Breast epithelium (tissue), 4 donors: ENCODE results near the gene MARK3. TPM values are rescaled to one million over a fixed set of nuclear protein-coding genes. Genes with fewer than 3 reads are reported as not detected.

ENCODE experiments used
- DNase-seq, 2 donors: peaks; one replicate each; pipeline ENCODE4 v3.0.0-alpha.2; 2019; ENCODE audit warnings: low spot score in 2 of 2
- H3K27ac ChIP-seq, 2 donors: fragments of 200-600 bp; sonication (generic) in 1 of 2; one replicate each; pipeline ENCODE4 v1.5.1; 2016 to 2019; ENCODE audit warnings: mild to moderate bottlenecking in 1 of 2
- H3K27me3 ChIP-seq, 2 donors: fragments of 200-600 bp; sonication (generic) in 1 of 2; one replicate each; pipeline versions ENCODE4 v1.5.1 to v1.6.0; 2017 to 2019; ENCODE audit warnings: control low read depth in 1 of 2, mild to moderate bottlenecking in 1 of 2
- H3K36me3 ChIP-seq: fragments of 200-600 bp; one replicate; pipeline ENCODE4 v1.5.1; 2019
- H3K4me1 ChIP-seq, 2 donors: fragments of 200-600 bp; sonication (generic); one replicate each; pipeline ENCODE4 v1.5.1; 2016 to 2019; ENCODE audit warnings: control low read depth in 1 of 2
- H3K4me3 ChIP-seq, 3 donors: fragments of 200-600 bp; sonication (generic); 1 replicate in 2 of 3; 2 replicates in 1 of 3; pipeline ENCODE4 v1.5.1; 2016 to 2019; ENCODE audit warnings: mild to moderate bottlenecking in 3 of 3, moderate library complexity in 2 of 3
- H3K9me3 ChIP-seq, 2 donors: fragments of 200-600 bp; sonication (generic) in 1 of 2; one replicate each; pipeline ENCODE4 v1.5.1; 2016 to 2019; ENCODE audit warnings: control low read depth in 1 of 2
- POLR2A ChIP-seq: fragments of 450-650 bp; IDR thresholded peaks from one replicate; pipeline ENCODE4 v1.6.1; 2016; ENCODE audit warnings: antibody characterized with exemption, mild to moderate bottlenecking, moderate library complexity
- POLR2AphosphoS5 ChIP-seq, 3 donors: sonication (generic); formaldehyde crosslinking; IDR thresholded peaks; one replicate each; pipeline ENCODE4 v1.6.1; 2017; ENCODE audit warnings: antibody characterized with exemption in 3 of 3
- intact Hi-C: fragments of 100-400 bp; cut with DNase I; formaldehyde crosslinking; loops from one replicate; pipeline ENCODE4 v1.15.1; 2023; ENCODE audit warnings: low total_unique reads
- total RNA-seq, 3 donors: library from RNA; depleted of rRNA; stranded (reverse); fragments of >200 nt; gene quantifications; one replicate each; pipeline ENCODE4 v1.1.0, GENCODE V29; 2016
- TF ChIP-seq, protein P1 (sequence below), 3 donors: fragments of 450-650 bp; IDR thresholded peaks; one replicate each; pipeline ENCODE4 v1.5.1; 2016 to 2017; ENCODE audit warnings: antibody characterized with exemption in 3 of 3, mild to moderate bottlenecking in 3 of 3, moderate library complexity in 3 of 3

Gene MARK3
- total RNA-seq, 3 donors from 2014 or later: 70.2 to 107 (median 87.5) TPM

DNA sequence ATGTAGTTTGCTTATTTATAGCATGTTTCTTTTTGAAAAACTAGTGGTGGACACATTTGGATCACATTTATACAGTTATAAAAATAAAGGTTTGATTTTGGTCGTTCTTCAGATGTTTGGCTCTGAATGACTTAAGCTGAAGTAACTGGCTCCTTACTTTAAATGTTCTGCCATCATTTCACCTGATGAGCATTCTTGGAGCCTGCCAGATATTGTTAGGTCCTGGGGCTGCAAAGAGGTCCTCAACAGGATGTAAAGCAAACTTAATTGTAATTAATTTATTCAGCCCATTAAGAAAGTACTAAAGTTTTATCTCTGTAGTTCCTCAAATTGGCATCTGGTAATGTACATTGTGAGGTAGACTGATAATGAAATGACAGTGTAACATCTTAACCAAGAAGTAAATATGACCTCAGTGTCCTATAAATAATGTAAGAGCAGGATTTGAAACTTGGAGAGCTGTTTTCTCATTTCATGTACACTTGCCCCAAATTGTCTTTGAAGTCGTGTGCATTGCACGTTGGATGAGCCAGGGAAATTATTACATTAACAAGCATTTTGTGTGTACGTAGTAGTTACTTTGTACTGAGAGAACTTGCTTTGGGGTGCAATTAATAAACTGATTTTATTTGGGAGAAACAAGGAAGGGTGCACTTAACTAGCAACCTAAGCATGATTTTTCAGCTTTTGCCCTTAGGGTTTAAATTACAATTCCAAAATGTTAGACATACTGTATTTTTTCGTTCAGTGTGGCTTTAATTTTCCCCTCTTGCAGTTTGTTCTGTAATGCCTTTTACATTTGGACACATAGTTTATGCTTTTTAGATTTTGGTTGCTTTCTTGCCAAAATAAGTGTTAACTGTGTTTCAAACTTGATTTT, 43.7 kb upstream of the MARK3 start:
- TF ChIP-seq POLR2AphosphoS5 (IDR thresholded peaks at IDR 0.05) (no peak), POLR2A (no peak)
- TF ChIP-seq, protein P1, sequence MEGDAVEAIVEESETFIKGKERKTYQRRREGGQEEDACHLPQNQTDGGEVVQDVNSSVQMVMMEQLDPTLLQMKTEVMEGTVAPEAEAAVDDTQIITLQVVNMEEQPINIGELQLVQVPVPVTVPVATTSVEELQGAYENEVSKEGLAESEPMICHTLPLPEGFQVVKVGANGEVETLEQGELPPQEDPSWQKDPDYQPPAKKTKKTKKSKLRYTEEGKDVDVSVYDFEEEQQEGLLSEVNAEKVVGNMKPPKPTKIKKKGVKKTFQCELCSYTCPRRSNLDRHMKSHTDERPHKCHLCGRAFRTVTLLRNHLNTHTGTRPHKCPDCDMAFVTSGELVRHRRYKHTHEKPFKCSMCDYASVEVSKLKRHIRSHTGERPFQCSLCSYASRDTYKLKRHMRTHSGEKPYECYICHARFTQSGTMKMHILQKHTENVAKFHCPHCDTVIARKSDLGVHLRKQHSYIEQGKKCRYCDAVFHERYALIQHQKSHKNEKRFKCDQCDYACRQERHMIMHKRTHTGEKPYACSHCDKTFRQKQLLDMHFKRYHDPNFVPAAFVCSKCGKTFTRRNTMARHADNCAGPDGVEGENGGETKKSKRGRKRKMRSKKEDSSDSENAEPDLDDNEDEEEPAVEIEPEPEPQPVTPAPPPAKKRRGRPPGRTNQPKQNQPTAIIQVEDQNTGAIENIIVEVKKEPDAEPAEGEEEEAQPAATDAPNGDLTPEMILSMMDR (IDR thresholded peaks at IDR 0.05): no peak
- Histone ChIP-seq H3K4me3 (no peak overlapping the region), H3K27me3 (no peaks in the 10 kb centered on the region)

DNA sequence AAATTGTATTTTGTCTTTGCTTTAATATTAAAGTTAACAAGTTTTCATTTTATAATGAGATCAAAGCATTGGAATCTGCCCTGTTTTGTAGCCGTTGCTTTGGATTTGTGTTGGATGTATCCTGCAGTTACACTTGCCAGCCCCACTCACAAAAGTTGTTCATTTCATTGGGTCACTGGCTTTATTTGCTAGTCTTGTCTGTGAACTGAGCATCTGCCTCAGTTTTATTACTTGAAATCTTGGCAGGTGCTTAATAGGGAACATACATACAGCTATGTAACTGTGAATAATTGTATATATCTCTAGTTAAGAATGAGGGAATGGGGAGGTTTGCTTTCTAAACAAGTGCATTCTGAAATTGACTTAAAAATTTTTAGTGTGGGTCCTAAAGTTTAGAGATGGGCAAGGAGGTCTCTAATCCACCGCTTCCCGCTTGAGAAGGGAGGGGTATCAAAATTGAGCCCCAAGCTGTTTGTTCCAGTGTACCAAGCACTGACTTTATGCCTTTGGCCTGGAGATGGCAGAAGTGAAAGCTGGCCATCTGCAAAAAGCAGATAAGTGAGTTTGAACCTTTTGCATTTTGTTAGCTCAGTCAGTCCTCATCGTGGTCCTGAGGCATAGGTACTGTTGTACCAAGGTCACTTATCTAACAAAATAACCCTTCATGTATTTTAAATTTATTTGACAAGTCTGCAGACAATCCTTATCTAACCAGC, 41.9 kb upstream of the MARK3 start:
- Histone ChIP-seq H3K27ac (no peak overlapping the region), H3K27me3 (no peaks in the 10 kb centered on the region), H3K4me3 (no peak overlapping the region), H3K4me1 (no peaks in the 10 kb centered on the region), H3K36me3 (peaks cover 10% of the 10 kb centered on the region), H3K9me3 (no peaks in the 10 kb centered on the region)
- no peak for TF ChIP-seq POLR2AphosphoS5 (IDR thresholded peaks at IDR 0.05)
- no peak for TF ChIP-seq POLR2A
- TF ChIP-seq, protein P1 (IDR thresholded peaks at IDR 0.05): no peak
- DNase-seq: no peak
- intact Hi-C loops: no loop called here

More for the DNA sequence above, 43.7 kb upstream of the MARK3 start:
- peaks cover 21% of the 10 kb centered on the region for H3K36me3 ChIP-seq
- intact Hi-C loops: no loop called here
- DNase-seq: no peak
- no peaks in the 10 kb centered on the region for H3K9me3 ChIP-seq
- H3K27ac ChIP-seq: no peak overlapping the region
- H3K4me1 ChIP-seq: no peaks in the 10 kb centered on the region

DNA sequence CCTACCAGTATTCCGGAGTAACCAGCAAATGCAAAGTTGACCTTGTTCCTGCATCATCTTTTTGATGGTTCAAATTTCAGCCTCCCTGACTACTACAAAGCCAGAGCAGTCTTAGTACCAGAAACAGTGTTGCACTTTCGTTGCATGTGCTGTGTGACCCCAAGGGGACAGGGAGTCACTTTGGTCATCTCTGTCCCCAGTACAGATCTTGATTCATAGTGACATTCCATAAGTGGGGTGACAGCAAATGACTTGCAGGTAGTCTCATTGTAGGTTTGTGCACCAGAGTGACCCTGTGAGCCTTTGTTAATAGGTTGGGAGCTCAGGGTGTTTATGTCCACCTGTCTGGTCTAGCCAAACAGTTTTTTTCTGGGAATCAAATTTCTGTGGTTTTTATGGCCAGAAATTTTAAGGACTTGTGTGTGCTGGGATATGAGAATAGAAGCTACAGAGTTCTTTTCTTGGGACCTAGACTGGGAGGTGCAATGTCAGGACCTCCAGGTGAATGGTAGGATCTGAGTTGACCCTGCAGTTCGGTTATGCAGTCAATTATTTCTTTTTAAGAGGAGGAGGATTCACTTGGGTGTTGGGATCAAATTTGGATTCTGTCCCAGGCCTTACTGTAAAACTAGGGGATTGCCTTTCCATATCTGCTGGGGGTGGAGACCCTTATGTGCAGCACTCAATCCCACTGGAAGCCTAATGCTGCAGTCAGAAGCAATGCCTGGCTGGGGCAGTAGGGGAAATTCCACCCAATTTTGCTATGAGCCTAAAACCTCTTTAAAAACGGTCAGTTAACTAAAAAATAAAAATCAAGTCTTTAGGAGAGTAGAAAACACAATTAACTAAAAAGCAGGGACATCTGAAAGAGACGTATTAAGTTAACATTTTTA, 41.1 kb upstream of the MARK3 start:
- Histone ChIP-seq H3K4me3 (no peak overlapping the region), H3K36me3 (peaks cover 2% of the 10 kb centered on the region), H3K9me3 (no peaks in the 10 kb centered on the region), H3K27ac (no peak overlapping the region), H3K4me1 (no peaks in the 10 kb centered on the region), H3K27me3 (no peaks in the 10 kb centered on the region)
- intact Hi-C loops: no loop called here
- DNase-seq: no peak
- TF ChIP-seq, protein P1 (IDR thresholded peaks at IDR 0.05): no peak
- TF ChIP-seq POLR2A: no peak

DNA sequence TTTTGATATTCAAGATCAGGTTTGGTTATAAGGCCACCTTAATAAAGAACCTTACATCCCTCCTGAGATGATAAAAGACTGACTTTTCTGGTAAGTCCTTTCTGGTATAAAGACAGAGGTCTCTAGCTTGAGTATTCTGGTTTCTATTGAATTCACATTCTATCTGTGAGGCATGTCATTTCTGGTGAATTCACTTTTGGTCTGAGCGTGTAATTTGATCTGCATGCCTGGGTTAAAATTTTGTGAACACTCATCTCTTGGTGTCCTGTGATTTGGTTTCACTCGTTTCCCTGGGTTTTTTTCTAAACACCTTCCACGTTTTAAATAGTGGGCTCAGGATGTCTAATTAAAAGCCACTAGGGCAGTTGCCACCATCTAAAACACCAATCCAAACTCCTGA, 38.9 kb upstream of the MARK3 start:
- Histone ChIP-seq H3K27ac (no peak overlapping the region), H3K4me1 (no peaks in the 10 kb centered on the region), H3K27me3 (no peaks in the 10 kb centered on the region), H3K4me3 (no peak overlapping the region), H3K36me3 (no peaks in the 10 kb centered on the region), H3K9me3 (no peaks in the 10 kb centered on the region)
- no peak for TF ChIP-seq POLR2A
- no peak for TF ChIP-seq POLR2AphosphoS5 (IDR thresholded peaks at IDR 0.05)
- TF ChIP-seq, protein P1 (IDR thresholded peaks at IDR 0.05): no peak
- intact Hi-C loops: no loop called here
- no peak for DNase-seq
